ENCODE data around the gene PIKFYVE. TPM values are rescaled to one million over a fixed set of nuclear protein-coding genes. Genes with fewer than 3 reads are reported as not detected.

The PIKFYVE gene
- total and polyA plus RNA-seq, 10 of the 15 experiments (the other 5 are each of a cell fraction or from before 2014, with no cell fraction given), result 5.2 to 41.7 (median 19.6) TPM

DNA sequence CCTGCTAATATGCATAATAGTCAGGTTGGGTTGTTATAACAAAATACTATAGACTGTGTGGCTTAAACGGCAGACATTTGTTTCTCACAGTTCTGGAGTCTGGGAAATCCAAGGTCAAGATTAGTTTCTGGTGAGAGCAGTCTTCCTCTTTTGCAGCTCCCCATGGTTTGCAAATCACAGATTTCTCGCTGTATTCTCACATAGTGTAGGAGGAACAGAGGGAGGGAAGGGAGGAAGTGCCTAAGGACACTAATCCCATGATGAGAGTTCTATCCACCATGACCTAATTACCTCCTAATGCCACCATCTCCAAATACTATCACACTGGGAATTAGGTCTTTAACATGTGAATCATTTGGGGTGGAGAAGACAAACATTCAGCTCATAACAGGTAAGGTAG lies 120.5 kb downstream of the PIKFYVE start (continued):
- no peak for TF ChIP-seq ZNF687 (IDR thresholded peaks at IDR 0.05)
- TF ChIP-seq, protein P1, sequence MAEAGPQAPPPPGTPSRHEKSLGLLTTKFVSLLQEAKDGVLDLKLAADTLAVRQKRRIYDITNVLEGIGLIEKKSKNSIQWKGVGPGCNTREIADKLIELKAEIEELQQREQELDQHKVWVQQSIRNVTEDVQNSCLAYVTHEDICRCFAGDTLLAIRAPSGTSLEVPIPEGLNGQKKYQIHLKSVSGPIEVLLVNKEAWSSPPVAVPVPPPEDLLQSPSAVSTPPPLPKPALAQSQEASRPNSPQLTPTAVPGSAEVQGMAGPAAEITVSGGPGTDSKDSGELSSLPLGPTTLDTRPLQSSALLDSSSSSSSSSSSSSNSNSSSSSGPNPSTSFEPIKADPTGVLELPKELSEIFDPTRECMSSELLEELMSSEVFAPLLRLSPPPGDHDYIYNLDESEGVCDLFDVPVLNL (IDR thresholded peaks at IDR 0.05; ENCODE audit: low read depth, low read length), result no peak

DNA sequence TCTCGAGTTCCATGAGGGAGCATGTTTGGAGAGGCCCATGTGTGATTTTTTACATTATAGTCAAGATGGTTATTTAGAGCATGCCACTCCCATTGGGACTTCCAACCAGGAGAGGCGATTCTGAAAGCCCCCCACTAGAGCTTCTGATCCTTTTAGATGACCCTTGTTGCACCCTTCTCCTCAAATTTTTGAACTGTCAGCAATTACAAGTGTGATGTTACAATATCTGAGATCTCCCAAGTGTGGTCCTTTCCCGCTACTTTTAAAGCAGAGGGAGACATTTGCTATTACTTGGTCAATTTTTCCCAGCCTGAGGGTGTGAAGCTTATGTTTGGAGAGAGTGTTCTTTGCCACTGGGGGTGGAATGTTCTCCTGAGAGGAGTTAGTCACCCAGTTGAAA lies 123.9 kb downstream of the PIKFYVE start:
- Histone ChIP-seq H3K9me3 (replicated peaks; ENCODE audit: control insufficient read depth, insufficient read depth, low read length) (peaks cover 11% of the 10 kb centered on the region; the same call in 2 of the 3 replicates), H3K36me3 (ENCODE audit: control insufficient read depth in 2 of 2, insufficient read depth in 2 of 2, low read length in 1 of 2) (no peaks in the 10 kb centered on the region), H4K20me1 (ENCODE audit: control insufficient read depth, insufficient read depth) (no peaks in the 10 kb centered on the region), H2AFZ (ENCODE audit: control insufficient read depth, low read depth, low read length) (no peak overlapping the region), H3K4me3 (no peak overlapping the region), H3K9ac (ENCODE audit: control insufficient read depth, insufficient read depth, low read length) (no peak overlapping the region), H3K27ac (ENCODE audit: control insufficient read depth, insufficient read depth) (no peak overlapping the region), H3K4me1 (ENCODE audit: control insufficient read depth, insufficient read depth, low read length) (no peaks in the 10 kb centered on the region), H3K79me2 (ENCODE audit: control insufficient read depth, insufficient read depth, low read length) (no peaks in the 10 kb centered on the region), H3K4me2 (ENCODE audit: control insufficient read depth, insufficient read depth) (no peak overlapping the region), H3K27me3 (replicated peaks in 1 of 2; ENCODE audit: control insufficient read depth in 2 of 2, insufficient read depth in 2 of 2, low read length in 1 of 2) (no peaks in the 10 kb centered on the region)
- ATAC-seq (no peak), FAIRE-seq (no peak), DNase-seq (ENCODE audit: low read depth, low spot score) (no peak)
- ChIA-PET RAD21 (ENCODE audit: unreplicated experiment) (no interaction called here), SMC1A (ENCODE audit: uncharacterized antibody, unreplicated experiment) (interaction anchor here (1.0 to 1.3 kb wide), 3 partner anchors 8 to 13 kb away, joined by 3 to 5 read pairs (median 3); no protein-coding TSS in a partner anchor), CTCF (no interaction called here), POLR2A (no interaction called here)
- WGBS (ENCODE audit: insufficient coverage, insufficient replicate concordance, low lambda C conversion rate, missing lambda C conversion rate), result 0% methylated on average over 3 of the region's 3 CpGs
- in situ Hi-C loops (cut with MboI), result loop anchor here (25.0 kb wide), 2 partner anchors 1172 to 1797 kb away; no protein-coding TSS in a partner anchor
- intact Hi-C loops (cut with micrococcal nuclease; ENCODE audit: unreplicated experiment), result loop anchor here (10.0 kb wide), 1 partner anchor 1035 kb away; the partner anchor contains the start of gene MAP2
- no TSS peak for BruUV-seq (replicated peaks)
- TF ChIP-seq ASH2L (IDR thresholded peaks at IDR 0.05; ENCODE audit: borderline replicate concordance, low read depth), result no peak
- TF ChIP-seq NR2C2 (IDR thresholded peaks at IDR 0.05; ENCODE audit: borderline replicate concordance, control insufficient read depth, insufficient read length, low read depth), result no peak
- TF ChIP-seq CEBPZ (IDR thresholded peaks at IDR 0.05; ENCODE audit: low read depth, low read length), result no peak
- TF ChIP-seq E4F1 (IDR thresholded peaks at IDR 0.05; ENCODE audit: borderline replicate concordance, partially characterized antibody), result no peak
- TF ChIP-seq HDGF (IDR thresholded peaks at IDR 0.05), result no peak
- no peak for TF ChIP-seq DPF2 (IDR thresholded peaks at IDR 0.05)
- no peak for TF ChIP-seq SMC3 (IDR thresholded peaks at IDR 0.05; ENCODE audit: borderline replicate concordance, low read length)
- TF ChIP-seq IKZF1 (conservative IDR thresholded peaks at IDR 0.05), result no peak
- TF ChIP-seq WRNIP1 (IDR thresholded peaks at IDR 0.05; ENCODE audit: borderline replicate concordance, low read depth, low read length), result no peak
- no peak for TF ChIP-seq POU2F2 (IDR thresholded peaks at IDR 0.05; ENCODE audit: borderline replicate concordance, low read depth, low read length)

Measured in GM12878 (cell line).